MM.1S (cell line): Measurements from ENCODE around the gene BCL11B.

Experiments used
- EZH2phosphoT487 ChIP-seq: fragments of 300-600 bp; sonication (generic); IDR thresholded peaks from 2 replicates; pipeline ENCODE4 v1.6.1; 2018; ENCODE audit warnings: antibody characterized with exemption, low read length
- TF ChIP-seq, protein P1 (sequence below): fragments of 300-600 bp; sonication (generic); IDR thresholded peaks from 2 replicates; pipeline ENCODE4 v1.5.1; 2016; ENCODE audit warnings: antibody characterized with exemption, low read length, mixed read lengths

DNA sequence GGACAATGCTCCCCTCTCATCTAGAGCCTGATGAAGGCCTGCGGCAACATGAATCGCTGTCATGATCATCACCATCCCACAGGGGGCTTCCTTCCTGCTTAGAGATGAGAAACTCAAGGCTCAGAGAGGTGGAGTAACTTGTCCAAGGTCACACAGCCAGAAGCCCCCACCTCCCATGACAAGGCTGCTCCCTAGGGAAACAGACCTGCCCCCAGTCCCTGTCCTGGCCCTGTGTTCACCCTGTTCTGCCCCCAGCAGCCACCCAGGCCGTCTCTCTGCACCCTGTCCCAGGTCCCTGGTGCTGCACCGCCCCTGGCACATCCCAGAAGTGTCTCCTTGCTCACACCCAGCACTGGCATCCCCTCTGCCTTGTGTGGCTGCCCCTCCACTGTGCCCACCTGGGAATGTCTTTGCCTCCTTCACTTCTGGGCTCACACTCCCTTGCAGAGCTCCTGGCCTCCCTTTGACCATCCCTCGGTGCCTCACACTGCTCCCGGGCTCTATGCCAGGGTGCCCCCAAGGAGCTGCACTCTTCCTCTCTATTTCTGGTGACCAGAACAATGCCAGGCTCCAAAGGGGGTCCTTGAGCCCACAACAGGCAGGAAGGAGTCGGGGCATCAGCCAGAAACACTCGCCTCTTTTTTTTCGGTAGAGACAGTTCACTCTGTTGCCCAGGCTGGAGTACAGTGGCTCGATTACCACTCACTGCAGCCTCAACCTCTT, 70.5 kb downstream of the BCL11B start:
- TF ChIP-seq EZH2phosphoT487: no peak
- TF ChIP-seq, protein P1, sequence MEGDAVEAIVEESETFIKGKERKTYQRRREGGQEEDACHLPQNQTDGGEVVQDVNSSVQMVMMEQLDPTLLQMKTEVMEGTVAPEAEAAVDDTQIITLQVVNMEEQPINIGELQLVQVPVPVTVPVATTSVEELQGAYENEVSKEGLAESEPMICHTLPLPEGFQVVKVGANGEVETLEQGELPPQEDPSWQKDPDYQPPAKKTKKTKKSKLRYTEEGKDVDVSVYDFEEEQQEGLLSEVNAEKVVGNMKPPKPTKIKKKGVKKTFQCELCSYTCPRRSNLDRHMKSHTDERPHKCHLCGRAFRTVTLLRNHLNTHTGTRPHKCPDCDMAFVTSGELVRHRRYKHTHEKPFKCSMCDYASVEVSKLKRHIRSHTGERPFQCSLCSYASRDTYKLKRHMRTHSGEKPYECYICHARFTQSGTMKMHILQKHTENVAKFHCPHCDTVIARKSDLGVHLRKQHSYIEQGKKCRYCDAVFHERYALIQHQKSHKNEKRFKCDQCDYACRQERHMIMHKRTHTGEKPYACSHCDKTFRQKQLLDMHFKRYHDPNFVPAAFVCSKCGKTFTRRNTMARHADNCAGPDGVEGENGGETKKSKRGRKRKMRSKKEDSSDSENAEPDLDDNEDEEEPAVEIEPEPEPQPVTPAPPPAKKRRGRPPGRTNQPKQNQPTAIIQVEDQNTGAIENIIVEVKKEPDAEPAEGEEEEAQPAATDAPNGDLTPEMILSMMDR: no peak
